ENCODE data around the gene DACT3. TPM values are rescaled to one million over a fixed set of nuclear protein-coding genes. Genes with fewer than 3 reads are reported as not detected.

DACT3 gene
- polyA plus RNA-seq, 1 of the 3 experiments (the other 2 are of a cell fraction): 9.5 TPM

DNA sequence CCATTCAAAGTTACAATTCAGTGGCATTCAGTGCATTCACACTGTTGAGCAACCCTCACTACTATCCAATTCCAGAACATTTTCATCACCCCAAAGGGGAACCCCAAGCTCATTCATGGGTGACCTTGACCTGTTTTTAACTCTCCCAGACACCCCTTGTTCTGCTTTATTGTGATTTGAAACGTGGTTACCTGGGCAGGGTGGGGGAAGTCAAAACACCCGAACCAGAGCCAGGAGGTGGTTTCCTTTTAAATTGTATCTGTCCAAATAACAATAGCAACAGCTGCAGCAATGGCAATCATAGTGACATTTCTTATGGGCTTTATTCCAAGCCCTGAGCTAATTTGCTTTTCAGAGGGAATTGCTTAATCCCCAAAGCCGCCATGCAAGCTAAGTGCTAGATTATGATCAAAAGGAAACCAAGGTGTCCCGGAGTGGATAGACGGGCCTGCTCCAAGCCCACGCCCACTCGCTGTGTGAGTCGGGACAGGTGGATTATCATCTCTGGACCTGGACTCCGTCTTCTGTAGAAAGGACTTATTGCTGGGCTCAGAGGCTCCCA, 42.2 kb downstream of the DACT3 start:
- Histone ChIP-seq H3F3A (replicated peaks; ENCODE audit: insufficient read depth) (peaks cover 4% of the 10 kb centered on the region), H2AFZ (ENCODE audit: low read depth) (no peak overlapping the region), H3K36me3 (replicated peaks in 1 of 2; ENCODE audit: control insufficient read depth in 1 of 2, insufficient read depth in 2 of 2, low read length in 1 of 2) (no peaks in the 10 kb centered on the region), H3K9me2 (no peaks in the 10 kb centered on the region), H3K27me3 (ENCODE audit: insufficient read depth) (no peaks in the 10 kb centered on the region), H3K27ac (ENCODE audit: low read depth in 2 of 2, low read length in 1 of 2) (peak overlapping the region in 1 of 2 experiments; percentile 53; a peak in 1 of 4 replicates), H3K79me2 (ENCODE audit: insufficient read depth) (no peaks in the 10 kb centered on the region), H3K4me3 (ENCODE audit: low read depth in 2 of 2, low read length in 1 of 2) (no peak overlapping the region), H3K9me3 (no peaks in the 10 kb centered on the region), H3K4me2 (no peak overlapping the region), H3K9ac (no peak overlapping the region), H4K20me1 (ENCODE audit: insufficient read depth) (no peaks in the 10 kb centered on the region), H3K4me1 (ENCODE audit: control insufficient read depth in 1 of 2, insufficient read depth in 2 of 2, low read depth in 1 of 2, low read length in 1 of 2) (peaks cover 4 to 55% of the 10 kb centered on the region in 2 experiments; a peak in 3 of 4 replicates)
- no peak for TF ChIP-seq RFX5 (IDR thresholded peaks at IDR 0.05; ENCODE audit: low read length)
- TF ChIP-seq RCOR1 (IDR thresholded peaks at IDR 0.05; ENCODE audit: low read length): no peak
- TF ChIP-seq FOSL2 (IDR thresholded peaks at IDR 0.05; ENCODE audit: borderline replicate concordance, low read depth): no peak
- TF ChIP-seq ZBTB33 (IDR thresholded peaks at IDR 0.05; ENCODE audit: borderline replicate concordance, low read depth): no peak
- no peak for TF ChIP-seq IRF3 (IDR thresholded peaks at IDR 0.05; ENCODE audit: low read depth, low read length)
- TF ChIP-seq NRF1 (IDR thresholded peaks at IDR 0.05; ENCODE audit: low read depth, low read length): no peak
- no peak for TF ChIP-seq EP300 (IDR thresholded peaks at IDR 0.05; ENCODE audit: borderline replicate concordance in 1 of 2, low read depth in 1 of 2, low read length in 1 of 2)
- no peak for TF ChIP-seq TEAD4 (IDR thresholded peaks at IDR 0.05; ENCODE audit: borderline replicate concordance, insufficient read depth)
- TF ChIP-seq, protein P1, sequence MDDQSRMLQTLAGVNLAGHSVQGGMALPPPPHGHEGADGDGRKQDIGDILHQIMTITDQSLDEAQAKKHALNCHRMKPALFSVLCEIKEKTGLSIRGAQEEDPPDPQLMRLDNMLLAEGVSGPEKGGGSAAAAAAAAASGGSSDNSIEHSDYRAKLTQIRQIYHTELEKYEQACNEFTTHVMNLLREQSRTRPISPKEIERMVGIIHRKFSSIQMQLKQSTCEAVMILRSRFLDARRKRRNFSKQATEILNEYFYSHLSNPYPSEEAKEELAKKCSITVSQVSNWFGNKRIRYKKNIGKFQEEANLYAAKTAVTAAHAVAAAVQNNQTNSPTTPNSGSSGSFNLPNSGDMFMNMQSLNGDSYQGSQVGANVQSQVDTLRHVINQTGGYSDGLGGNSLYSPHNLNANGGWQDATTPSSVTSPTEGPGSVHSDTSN (IDR thresholded peaks at IDR 0.05): no peak
- TF ChIP-seq GABPA (IDR thresholded peaks at IDR 0.05; ENCODE audit: low read depth): no peak
- TF ChIP-seq EZH2phosphoT487 (IDR thresholded peaks at IDR 0.05; ENCODE audit: borderline replicate concordance, low read depth): no peak
- no peak for TF ChIP-seq RXRA (IDR thresholded peaks at IDR 0.05; ENCODE audit: borderline replicate concordance, low read depth)
- no peak for TF ChIP-seq RAD21 (IDR thresholded peaks at IDR 0.05; ENCODE audit: low read length)
- no peak for TF ChIP-seq FOXJ3 (CRISPR knock-in tag; IDR thresholded peaks at IDR 0.05)
- TF ChIP-seq NFIC (IDR thresholded peaks at IDR 0.05; ENCODE audit: borderline replicate concordance): no peak
- TF ChIP-seq YY1 (IDR thresholded peaks at IDR 0.05; ENCODE audit: low read depth): no peak
- no peak for TF ChIP-seq SMC3 (IDR thresholded peaks at IDR 0.05; ENCODE audit: low read depth, low read length)
- DNase-seq: peak; percentile 2
- 80% methylated on average over 9 of the region's 9 CpGs for WGBS (ENCODE audit: low lambda C conversion rate)
- POLR2A ChIA-PET: interaction anchor here (0.7 to 2.8 kb wide), 2 partner anchors 9 to 12 kb away, joined by 3 to 40 read pairs; no protein-coding TSS in a partner anchor
- CTCF ChIA-PET: interaction anchor here (0.8 to 23.7 kb wide), 6 partner anchors 15 to 135 kb away, joined by 3 to 471 read pairs (median 21); partner anchors contain the start of genes CALM3 and DACT3

All from SK-N-SH (cell line).